ENCODE results near the gene ADPRS. TPM values are rescaled to one million over a fixed set of nuclear protein-coding genes. Genes with fewer than 3 reads are reported as not detected.
A peak's percentile ranks its signal among the peaks of the same experiment; 100 is the strongest.

The ADPRS gene
- total and polyA plus RNA-seq, 2 experiments from 2014 or later: 22.6 to 46.6 TPM

DNA sequence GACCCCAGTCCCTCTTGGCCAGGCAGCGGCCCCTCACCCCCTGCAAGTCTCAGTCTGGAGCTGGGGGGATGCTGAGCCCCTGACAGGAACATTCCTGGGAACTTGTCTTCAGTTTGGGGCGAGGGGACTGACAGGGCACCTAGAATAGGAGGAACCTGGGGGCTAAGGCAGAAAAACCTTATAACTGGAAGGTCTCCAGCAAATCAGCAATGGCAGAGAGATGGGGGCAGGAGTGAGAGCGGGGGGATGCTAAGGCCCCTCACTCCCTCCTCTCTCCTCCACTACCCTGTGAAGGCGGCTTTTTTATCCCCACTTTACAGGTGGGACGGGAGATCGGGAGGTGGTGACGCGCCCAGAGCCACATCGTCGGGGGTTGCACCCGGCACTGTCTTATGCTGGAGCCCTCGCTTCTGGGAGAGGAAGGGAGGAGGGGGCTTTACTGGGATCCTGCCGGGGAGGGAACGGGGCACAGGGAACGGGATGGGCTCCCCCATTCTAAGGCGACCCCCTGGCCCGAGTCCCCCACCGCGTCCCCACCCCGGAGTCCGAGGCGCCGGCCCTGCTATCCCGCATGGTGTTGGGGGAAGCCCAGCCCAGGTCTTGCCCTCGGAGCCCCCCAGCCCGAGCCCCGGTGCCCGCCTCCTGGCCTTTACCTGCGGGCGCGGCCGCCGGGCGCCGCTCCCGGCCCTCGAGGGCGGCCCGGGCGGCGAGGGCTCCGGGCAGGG lies 35.9 kb downstream of the ADPRS start:
- peak; percentile 54 for ATAC-seq
- H3K4me1 Mint-ChIP-seq: peaks cover 10% of the 10 kb centered on the region
- Histone ChIP-seq H3F3A (replicated peaks; ENCODE audit: low read depth) (no peaks in the 10 kb centered on the region), H3K79me2 (replicated peaks; ENCODE audit: insufficient read depth) (no peaks in the 10 kb centered on the region), H4K20me1 (replicated peaks; ENCODE audit: insufficient read depth) (no peaks in the 10 kb centered on the region), H3K4me3 (peak overlapping the region; percentile 62), H3K4me1 (ENCODE audit: insufficient read depth) (peaks cover 6% of the 10 kb centered on the region; the same call in 1 of the 2 replicates), H3K4me2 (peak overlapping the region; percentile 82), H3K27ac (ENCODE audit: low read depth) (no peak overlapping the region), H3K27me3 (ENCODE audit: insufficient read depth) (peaks cover 41% of the 10 kb centered on the region), H2AFZ (peak overlapping the region; percentile 93), H3K36me3 (ENCODE audit: insufficient read depth) (no peaks in the 10 kb centered on the region), H3K9me2 (ENCODE audit: insufficient read depth) (no peaks in the 10 kb centered on the region)
- peak; percentile 41 for DNase-seq (ENCODE audit: low spot score)
- peak overlapping the region; percentile 72 for H3K4me3 Mint-ChIP-seq
- peaks cover 51% of the 10 kb centered on the region for H3K27me3 Mint-ChIP-seq (ENCODE audit: insufficient read depth, low read depth, poor library complexity)
- peak; percentile 56 for TF ChIP-seq EZH2 (IDR thresholded peaks at IDR 0.05; ENCODE audit: low read depth, unreplicated experiment)
- TF ChIP-seq NANOG (IDR thresholded peaks at IDR 0.05; ENCODE audit: borderline replicate concordance): no peak
- no peak for TF ChIP-seq EZH2phosphoT487 (IDR thresholded peaks at IDR 0.05; ENCODE audit: unreplicated experiment)
- H3K9me3 Mint-ChIP-seq: no peaks in the 10 kb centered on the region
- H3K27ac Mint-ChIP-seq: no peak overlapping the region
- H3K36me3 Mint-ChIP-seq (ENCODE audit: low read depth): no peaks in the 10 kb centered on the region

GRCh38 chr1:36125129-36125991 lies 36.7 kb downstream of the ADPRS start, which contains the start of gene COL8A2:
TSS of gene COL8A2 (minus strand) at chr1:36125222. CDS start at chr1:36100242, 24,980 bp downstream.
- peak; percentile 39 for ATAC-seq
- Histone ChIP-seq H3K36me3 (ENCODE audit: insufficient read depth) (no peaks in the 10 kb centered on the region), H2AFZ (peak within 1 kb of the TSS; percentile 94), H3F3A (replicated peaks; ENCODE audit: low read depth) (no peaks in the 10 kb centered on the region), H3K79me2 (replicated peaks; ENCODE audit: insufficient read depth) (no peaks in the 10 kb centered on the region), H3K27ac (ENCODE audit: low read depth) (no peak within 1 kb of the TSS), H3K9me2 (ENCODE audit: insufficient read depth) (no peaks in the 10 kb centered on the region), H3K4me1 (ENCODE audit: insufficient read depth) (peaks cover 6% of the 10 kb centered on the region; the same call in 1 of the 2 replicates), H4K20me1 (replicated peaks; ENCODE audit: insufficient read depth) (no peaks in the 10 kb centered on the region), H3K4me3 (peak within 1 kb of the TSS; percentile 62), H3K27me3 (ENCODE audit: insufficient read depth) (peaks cover 41% of the 10 kb centered on the region), H3K4me2 (peak within 1 kb of the TSS; percentile 82)
- peaks cover 49% of the 10 kb centered on the region for H3K27me3 Mint-ChIP-seq (ENCODE audit: insufficient read depth, low read depth, poor library complexity)
- H3K4me3 Mint-ChIP-seq: peak within 1 kb of the TSS; percentile 72
- peak; percentile 66 for DNase-seq (ENCODE audit: low spot score)
- H3K4me1 Mint-ChIP-seq: peaks cover 10% of the 10 kb centered on the region
- no peaks in the 10 kb centered on the region for H3K9me3 Mint-ChIP-seq
- H3K27ac Mint-ChIP-seq: no peak within 1 kb of the TSS
- H3K36me3 Mint-ChIP-seq (ENCODE audit: low read depth): no peaks in the 10 kb centered on the region
- TF ChIP-seq, protein P1, sequence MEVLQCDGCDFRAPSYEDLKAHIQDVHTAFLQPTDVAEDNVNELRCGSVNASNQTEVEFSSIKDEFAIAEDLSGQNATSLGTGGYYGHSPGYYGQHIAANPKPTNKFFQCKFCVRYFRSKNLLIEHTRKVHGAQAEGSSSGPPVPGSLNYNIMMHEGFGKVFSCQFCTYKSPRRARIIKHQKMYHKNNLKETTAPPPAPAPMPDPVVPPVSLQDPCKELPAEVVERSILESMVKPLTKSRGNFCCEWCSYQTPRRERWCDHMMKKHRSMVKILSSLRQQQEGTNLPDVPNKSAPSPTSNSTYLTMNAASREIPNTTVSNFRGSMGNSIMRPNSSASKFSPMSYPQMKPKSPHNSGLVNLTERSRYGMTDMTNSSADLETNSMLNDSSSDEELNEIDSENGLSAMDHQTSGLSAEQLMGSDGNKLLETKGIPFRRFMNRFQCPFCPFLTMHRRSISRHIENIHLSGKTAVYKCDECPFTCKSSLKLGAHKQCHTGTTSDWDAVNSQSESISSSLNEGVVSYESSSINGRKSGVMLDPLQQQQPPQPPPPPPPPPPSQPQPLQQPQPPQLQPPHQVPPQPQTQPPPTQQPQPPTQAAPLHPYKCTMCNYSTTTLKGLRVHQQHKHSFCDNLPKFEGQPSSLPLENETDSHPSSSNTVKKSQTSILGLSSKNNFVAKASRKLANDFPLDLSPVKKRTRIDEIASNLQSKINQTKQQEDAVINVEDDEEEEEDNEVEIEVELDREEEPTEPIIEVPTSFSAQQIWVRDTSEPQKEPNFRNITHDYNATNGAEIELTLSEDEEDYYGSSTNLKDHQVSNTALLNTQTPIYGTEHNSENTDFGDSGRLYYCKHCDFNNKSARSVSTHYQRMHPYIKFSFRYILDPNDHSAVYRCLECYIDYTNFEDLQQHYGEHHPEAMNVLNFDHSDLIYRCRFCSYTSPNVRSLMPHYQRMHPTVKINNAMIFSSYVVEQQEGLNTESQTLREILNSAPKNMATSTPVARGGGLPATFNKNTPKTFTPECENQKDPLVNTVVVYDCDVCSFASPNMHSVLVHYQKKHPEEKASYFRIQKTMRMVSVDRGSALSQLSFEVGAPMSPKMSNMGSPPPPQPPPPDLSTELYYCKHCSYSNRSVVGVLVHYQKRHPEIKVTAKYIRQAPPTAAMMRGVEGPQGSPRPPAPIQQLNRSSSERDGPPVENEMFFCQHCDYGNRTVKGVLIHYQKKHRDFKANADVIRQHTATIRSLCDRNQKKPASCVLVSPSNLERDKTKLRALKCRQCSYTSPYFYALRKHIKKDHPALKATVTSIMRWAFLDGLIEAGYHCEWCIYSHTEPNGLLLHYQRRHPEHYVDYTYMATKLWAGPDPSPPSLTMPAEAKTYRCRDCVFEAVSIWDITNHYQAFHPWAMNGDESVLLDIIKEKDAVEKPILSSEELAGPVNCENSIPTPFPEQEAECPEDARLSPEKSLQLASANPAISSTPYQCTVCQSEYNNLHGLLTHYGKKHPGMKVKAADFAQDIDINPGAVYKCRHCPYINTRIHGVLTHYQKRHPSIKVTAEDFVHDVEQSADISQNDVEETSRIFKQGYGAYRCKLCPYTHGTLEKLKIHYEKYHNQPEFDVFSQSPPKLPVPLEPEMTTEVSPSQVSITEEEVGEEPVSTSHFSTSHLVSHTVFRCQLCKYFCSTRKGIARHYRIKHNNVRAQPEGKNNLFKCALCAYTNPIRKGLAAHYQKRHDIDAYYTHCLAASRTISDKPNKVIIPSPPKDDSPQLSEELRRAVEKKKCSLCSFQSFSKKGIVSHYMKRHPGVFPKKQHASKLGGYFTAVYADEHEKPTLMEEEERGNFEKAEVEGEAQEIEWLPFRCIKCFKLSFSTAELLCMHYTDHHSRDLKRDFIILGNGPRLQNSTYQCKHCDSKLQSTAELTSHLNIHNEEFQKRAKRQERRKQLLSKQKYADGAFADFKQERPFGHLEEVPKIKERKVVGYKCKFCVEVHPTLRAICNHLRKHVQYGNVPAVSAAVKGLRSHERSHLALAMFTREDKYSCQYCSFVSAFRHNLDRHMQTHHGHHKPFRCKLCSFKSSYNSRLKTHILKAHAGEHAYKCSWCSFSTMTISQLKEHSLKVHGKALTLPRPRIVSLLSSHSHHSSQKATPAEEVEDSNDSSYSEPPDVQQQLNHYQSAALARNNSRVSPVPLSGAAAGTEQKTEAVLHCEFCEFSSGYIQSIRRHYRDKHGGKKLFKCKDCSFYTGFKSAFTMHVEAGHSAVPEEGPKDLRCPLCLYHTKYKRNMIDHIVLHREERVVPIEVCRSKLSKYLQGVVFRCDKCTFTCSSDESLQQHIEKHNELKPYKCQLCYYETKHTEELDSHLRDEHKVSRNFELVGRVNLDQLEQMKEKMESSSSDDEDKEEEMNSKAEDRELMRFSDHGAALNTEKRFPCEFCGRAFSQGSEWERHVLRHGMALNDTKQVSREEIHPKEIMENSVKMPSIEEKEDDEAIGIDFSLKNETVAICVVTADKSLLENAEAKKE (CRISPR knock-in tag; IDR thresholded peaks at IDR 0.05): no peak
- TF ChIP-seq POLR2AphosphoS5 (IDR thresholded peaks at IDR 0.05; ENCODE audit: low read depth): no peak
- TF ChIP-seq CREB1 (CRISPR knock-in tag; IDR thresholded peaks at IDR 0.05; ENCODE audit: low read depth): no peak
- no peak for TF ChIP-seq STAT1 (IDR thresholded peaks at IDR 0.05; ENCODE audit: unreplicated experiment)
- TF ChIP-seq EZH2 (IDR thresholded peaks at IDR 0.05; ENCODE audit: low read depth, unreplicated experiment): no peak
- TF ChIP-seq, protein P2, sequence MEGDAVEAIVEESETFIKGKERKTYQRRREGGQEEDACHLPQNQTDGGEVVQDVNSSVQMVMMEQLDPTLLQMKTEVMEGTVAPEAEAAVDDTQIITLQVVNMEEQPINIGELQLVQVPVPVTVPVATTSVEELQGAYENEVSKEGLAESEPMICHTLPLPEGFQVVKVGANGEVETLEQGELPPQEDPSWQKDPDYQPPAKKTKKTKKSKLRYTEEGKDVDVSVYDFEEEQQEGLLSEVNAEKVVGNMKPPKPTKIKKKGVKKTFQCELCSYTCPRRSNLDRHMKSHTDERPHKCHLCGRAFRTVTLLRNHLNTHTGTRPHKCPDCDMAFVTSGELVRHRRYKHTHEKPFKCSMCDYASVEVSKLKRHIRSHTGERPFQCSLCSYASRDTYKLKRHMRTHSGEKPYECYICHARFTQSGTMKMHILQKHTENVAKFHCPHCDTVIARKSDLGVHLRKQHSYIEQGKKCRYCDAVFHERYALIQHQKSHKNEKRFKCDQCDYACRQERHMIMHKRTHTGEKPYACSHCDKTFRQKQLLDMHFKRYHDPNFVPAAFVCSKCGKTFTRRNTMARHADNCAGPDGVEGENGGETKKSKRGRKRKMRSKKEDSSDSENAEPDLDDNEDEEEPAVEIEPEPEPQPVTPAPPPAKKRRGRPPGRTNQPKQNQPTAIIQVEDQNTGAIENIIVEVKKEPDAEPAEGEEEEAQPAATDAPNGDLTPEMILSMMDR (conservative IDR thresholded peaks at IDR 0.05; ENCODE audit: low read depth in 2 of 2): no peak
- no peak for TF ChIP-seq ZNF114 (CRISPR knock-in tag; IDR thresholded peaks at IDR 0.05)

Data from GM23338 (cell line).